ENCODE measurements around the gene CNGA3.
A peak's percentile ranks its signal among the peaks of the same experiment; 100 is the strongest.
"Not testable (repeated sequence)": the region's sequence is repeated elsewhere in the genome, so short reads cannot be mapped to it uniquely, and the experiment has no call there.

CNGA3 gene

DNA sequence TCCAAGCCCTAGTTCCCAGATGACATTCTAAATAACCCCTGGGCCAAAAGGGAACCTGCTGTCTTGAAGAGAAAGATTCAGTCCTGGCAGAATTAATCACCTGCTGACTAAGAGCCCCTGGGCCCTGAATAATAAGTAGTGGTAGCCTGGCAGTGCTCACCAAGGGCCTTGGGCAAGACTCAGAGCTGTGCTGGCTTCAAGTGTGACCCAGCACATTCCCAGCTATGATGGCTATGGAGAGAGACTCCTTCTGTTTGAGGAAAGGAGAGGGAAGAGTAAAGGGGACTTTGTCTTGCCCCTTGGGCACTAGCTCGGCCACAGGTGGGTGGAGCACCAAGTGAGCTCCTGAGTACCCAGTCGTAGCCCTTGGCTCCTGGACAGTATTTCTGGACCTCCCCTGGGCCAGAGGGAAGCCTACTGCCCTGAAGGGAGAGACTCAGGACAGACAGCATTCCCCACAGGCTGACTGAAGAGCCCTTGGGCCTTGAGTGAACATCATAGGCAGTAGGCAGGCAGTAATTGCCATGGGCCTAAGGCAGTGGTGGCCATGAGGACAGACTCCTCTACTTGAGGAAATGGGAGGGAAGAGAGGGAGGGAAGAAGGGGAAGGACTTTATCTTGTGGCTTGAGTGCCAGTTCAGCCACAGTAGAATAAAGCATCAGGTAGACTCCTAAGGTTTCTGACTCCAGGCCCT, 58.4 kb downstream of the CNGA3 start:
- no peak overlapping the region for H3K27ac ChIP-seq
- no peak overlapping the region for H3K4me3 ChIP-seq (ENCODE audit: low read depth, low read length)
- no peaks in the 10 kb centered on the region for H3K36me3 ChIP-seq
- TF ChIP-seq, protein P1, sequence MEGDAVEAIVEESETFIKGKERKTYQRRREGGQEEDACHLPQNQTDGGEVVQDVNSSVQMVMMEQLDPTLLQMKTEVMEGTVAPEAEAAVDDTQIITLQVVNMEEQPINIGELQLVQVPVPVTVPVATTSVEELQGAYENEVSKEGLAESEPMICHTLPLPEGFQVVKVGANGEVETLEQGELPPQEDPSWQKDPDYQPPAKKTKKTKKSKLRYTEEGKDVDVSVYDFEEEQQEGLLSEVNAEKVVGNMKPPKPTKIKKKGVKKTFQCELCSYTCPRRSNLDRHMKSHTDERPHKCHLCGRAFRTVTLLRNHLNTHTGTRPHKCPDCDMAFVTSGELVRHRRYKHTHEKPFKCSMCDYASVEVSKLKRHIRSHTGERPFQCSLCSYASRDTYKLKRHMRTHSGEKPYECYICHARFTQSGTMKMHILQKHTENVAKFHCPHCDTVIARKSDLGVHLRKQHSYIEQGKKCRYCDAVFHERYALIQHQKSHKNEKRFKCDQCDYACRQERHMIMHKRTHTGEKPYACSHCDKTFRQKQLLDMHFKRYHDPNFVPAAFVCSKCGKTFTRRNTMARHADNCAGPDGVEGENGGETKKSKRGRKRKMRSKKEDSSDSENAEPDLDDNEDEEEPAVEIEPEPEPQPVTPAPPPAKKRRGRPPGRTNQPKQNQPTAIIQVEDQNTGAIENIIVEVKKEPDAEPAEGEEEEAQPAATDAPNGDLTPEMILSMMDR (IDR thresholded peaks at IDR 0.05; ENCODE audit: low read depth, low read length), result no peak
- no peaks in the 10 kb centered on the region for H3K9me3 ChIP-seq (ENCODE audit: severe bottlenecking)
- DNase-seq, result no peak
- H3K27me3 ChIP-seq (ENCODE audit: insufficient read depth, low read depth, severe bottlenecking), result no peaks in the 10 kb centered on the region

DNA sequence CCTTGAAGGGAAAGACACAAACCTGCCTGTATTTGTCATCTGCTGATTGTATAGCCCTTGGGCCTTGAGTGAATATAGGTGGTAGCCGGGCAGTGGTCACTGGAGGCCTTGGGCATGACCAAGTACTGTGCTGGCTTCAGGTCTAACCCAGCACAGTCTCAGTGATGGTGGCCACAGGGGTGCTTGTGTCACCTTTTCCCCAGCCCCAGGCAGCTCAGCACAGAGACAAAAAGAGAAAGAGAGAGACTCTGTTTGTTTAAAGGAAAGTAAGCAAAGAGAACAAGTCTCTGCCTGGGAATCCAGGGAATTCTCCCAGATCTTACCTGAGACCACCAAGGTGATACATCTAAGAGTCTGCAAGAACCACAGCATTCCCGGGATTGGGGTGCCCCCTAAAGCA, 59.0 kb downstream of the CNGA3 start:
- Histone ChIP-seq H3K9me3 (ENCODE audit: severe bottlenecking) (no peaks in the 10 kb centered on the region), H3K27me3 (ENCODE audit: insufficient read depth, low read depth, severe bottlenecking) (no peaks in the 10 kb centered on the region), H3K36me3 (no peaks in the 10 kb centered on the region), H3K4me3 (ENCODE audit: low read depth, low read length) (no peak overlapping the region), H3K27ac (no peak overlapping the region)
- TF ChIP-seq, protein P1 (IDR thresholded peaks at IDR 0.05; ENCODE audit: low read depth, low read length), result no peak
- DNase-seq, result no peak

DNA sequence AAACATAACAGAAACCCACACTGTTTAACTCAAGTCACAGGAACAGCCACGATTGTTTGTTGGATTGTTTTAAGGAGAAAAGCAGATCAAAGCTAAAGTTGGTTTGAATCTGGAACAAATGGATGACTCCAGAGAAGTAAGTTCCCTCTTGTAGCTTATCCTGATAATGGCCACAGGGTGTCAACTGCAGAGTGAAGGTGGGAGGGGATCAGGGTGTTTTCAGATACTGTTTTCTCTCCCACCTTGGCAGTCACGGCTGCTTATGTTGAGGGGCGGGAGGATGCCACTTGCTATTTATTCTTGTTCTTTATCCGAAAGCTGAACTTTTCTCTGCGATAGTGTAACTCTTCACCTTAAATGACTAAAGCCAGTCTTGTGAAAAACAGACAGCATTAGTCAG, 61.9 kb downstream of the CNGA3 start:
- Histone ChIP-seq H3K36me3 (no peaks in the 10 kb centered on the region), H3K9me3 (ENCODE audit: severe bottlenecking) (no peaks in the 10 kb centered on the region), H3K4me3 (ENCODE audit: low read depth, low read length) (no peak overlapping the region), H3K27ac (no peak overlapping the region), H3K27me3 (ENCODE audit: insufficient read depth, low read depth, severe bottlenecking) (no peaks in the 10 kb centered on the region)
- DNase-seq, result no peak
- TF ChIP-seq, protein P1 (IDR thresholded peaks at IDR 0.05; ENCODE audit: low read depth, low read length), result no peak

GRCh38 chr2:98412751-98413458, 66.6 kb downstream of the CNGA3 start:
- Histone ChIP-seq H3K9me3 (ENCODE audit: severe bottlenecking) (peaks cover 8% of the 10 kb centered on the region), H3K27me3 (ENCODE audit: insufficient read depth, low read depth, severe bottlenecking) (no peaks in the 10 kb centered on the region), H3K36me3 (no peaks in the 10 kb centered on the region), H3K4me3 (ENCODE audit: low read depth, low read length) (no peak overlapping the region), H3K27ac (no peak overlapping the region)
- DNase-seq, result peak; percentile 42
- TF ChIP-seq, protein P1 (IDR thresholded peaks at IDR 0.05; ENCODE audit: low read depth, low read length), result peak; percentile 58; the same call in 1 of the 2 replicates

DNA sequence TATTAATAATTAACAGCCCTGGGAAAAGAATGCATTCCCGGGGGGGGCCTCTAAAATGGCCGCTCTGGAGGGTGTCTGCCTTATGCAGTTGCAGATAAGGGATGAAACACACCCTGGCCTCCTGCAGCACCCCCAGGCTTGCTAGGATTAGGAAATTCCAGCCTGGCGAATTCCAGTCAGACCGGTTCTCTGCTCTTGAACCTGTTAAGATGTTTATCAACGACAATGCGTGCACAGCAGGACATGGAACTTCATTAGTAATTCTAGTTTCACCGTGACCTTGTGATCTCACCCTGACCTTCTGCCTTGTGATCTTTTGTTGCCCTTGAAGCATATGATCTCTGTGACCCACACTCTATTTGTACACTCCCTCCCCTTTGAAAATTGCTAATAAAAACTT, 68.0 kb downstream of the CNGA3 start:
- H3K27ac ChIP-seq; H3K4me3 ChIP-seq (ENCODE audit: low read depth, low read length); H3K27me3 ChIP-seq (ENCODE audit: insufficient read depth, low read depth, severe bottlenecking); H3K9me3 ChIP-seq (ENCODE audit: severe bottlenecking); H3K36me3 ChIP-seq; DNase-seq: not testable (repeated sequence)

DNA sequence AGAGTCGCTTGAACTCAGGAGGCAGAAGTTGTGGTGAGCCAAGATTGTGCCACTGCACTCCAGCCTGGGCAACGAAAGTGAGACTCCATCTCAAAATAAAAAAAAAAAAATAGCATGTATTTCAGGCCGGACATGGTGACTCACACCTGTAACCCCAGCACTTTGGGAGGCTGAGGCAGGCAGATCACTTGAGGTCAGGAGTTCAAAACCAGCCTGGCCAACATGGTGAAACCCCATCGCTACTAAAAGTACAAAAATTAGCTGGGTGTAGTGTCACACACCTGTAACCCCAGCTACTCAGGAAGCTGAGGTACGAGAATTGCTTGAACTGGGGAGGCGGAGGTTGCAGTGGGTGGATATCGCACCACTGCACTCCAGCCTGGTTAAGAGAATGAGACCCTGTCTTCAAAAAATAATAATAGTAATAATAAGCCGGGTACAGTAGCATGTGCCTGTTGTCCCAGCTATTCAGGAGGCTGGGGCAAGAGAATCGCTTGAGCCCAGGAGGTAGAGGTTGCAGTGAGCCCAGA, 69.5 kb downstream of the CNGA3 start:
- not testable (repeated sequence) for H3K9me3 ChIP-seq (ENCODE audit: severe bottlenecking); H3K36me3 ChIP-seq; H3K4me3 ChIP-seq (ENCODE audit: low read depth, low read length); H3K27me3 ChIP-seq (ENCODE audit: insufficient read depth, low read depth, severe bottlenecking); DNase-seq; H3K27ac ChIP-seq

All from WERI-Rb-1 (cell line).